ENCODE results near the gene PTPRA. TPM values are rescaled to one million over a fixed set of nuclear protein-coding genes. Genes with fewer than 3 reads are reported as not detected.

PTPRA gene
- total and polyA plus RNA-seq, 2 donors (not counting 3 experiments of a cell fraction or from before 2014, with no cell fraction given), result 43.2 to 53.4 TPM

DNA sequence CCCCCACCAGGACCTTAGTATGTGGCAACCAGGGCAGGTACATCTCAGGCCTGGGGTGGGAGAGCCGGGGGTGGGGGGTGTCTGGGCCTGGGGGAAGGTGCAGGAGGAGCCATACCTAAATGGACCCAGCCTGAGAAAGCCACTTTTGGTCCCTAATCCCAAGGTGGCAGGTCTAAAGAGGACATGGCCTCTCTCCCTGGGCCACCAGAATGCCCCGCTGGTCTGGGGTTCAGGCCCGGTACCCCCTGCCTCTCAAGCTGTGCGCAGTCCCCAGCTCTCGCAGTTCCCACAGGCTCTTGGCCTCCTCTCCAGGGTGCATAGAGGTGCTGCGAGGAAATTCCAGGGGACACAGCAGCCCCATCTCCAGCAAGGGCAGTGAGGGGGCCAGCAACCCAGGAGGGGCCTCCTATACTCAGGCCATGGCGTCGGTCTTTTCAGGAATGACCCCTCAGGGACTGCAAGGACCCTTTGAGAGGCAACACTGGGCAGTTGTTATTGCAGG lies 212.3 kb downstream of the PTPRA start:
- Histone ChIP-seq H3K9me1 (replicated peaks; ENCODE audit: control insufficient read depth, extremely low read depth, insufficient read depth, low read length) (no peaks in the 10 kb centered on the region), H3K9ac (replicated peaks; ENCODE audit: extremely low read depth, insufficient read depth, low read length) (no peak overlapping the region), H3K4me1 (ENCODE audit: control insufficient read depth, extremely low read depth, insufficient read depth, low read length) (peaks cover 2% of the 10 kb centered on the region), H2AFZ (ENCODE audit: low read depth, low read length) (no peak overlapping the region), H3K79me2 (ENCODE audit: control insufficient read depth, insufficient read depth, low read length) (no peaks in the 10 kb centered on the region), H3K27me3 (ENCODE audit: control insufficient read depth in 2 of 2, insufficient read depth in 2 of 2, low read length in 2 of 2) (peaks cover 28 to 32% of the 10 kb centered on the region in 2 experiments), H3K9me3 (replicated peaks; ENCODE audit: control insufficient read depth, insufficient read depth, low read length) (no peaks in the 10 kb centered on the region), H3K4me2 (ENCODE audit: insufficient read depth, low read length) (no peak overlapping the region), H3K27ac (ENCODE audit: insufficient read depth, low read depth, low read length) (no peak overlapping the region), H3K36me3 (ENCODE audit: control insufficient read depth in 2 of 2, extremely low read depth in 1 of 2, insufficient read depth in 2 of 2, low read length in 2 of 2) (no peaks in the 10 kb centered on the region), H4K20me1 (replicated peaks; ENCODE audit: control insufficient read depth, extremely low read depth, insufficient read depth, low read length) (no peaks in the 10 kb centered on the region), H3K4me3 (replicated peaks in 1 of 3; ENCODE audit: insufficient read depth in 1 of 3, low read depth in 1 of 3, low read length in 3 of 3) (no peak overlapping the region)
- CTCF ChIA-PET, result interaction anchor here (1.5 kb wide), 1 partner anchor 20 kb away, joined by 4 read pairs; no protein-coding TSS in a partner anchor
- POLR2A ChIA-PET, result no interaction called here
- TF ChIP-seq, protein P1, sequence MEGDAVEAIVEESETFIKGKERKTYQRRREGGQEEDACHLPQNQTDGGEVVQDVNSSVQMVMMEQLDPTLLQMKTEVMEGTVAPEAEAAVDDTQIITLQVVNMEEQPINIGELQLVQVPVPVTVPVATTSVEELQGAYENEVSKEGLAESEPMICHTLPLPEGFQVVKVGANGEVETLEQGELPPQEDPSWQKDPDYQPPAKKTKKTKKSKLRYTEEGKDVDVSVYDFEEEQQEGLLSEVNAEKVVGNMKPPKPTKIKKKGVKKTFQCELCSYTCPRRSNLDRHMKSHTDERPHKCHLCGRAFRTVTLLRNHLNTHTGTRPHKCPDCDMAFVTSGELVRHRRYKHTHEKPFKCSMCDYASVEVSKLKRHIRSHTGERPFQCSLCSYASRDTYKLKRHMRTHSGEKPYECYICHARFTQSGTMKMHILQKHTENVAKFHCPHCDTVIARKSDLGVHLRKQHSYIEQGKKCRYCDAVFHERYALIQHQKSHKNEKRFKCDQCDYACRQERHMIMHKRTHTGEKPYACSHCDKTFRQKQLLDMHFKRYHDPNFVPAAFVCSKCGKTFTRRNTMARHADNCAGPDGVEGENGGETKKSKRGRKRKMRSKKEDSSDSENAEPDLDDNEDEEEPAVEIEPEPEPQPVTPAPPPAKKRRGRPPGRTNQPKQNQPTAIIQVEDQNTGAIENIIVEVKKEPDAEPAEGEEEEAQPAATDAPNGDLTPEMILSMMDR (IDR thresholded peaks at IDR 0.05; ENCODE audit: extremely low read depth in 1 of 2, insufficient read depth in 1 of 2, low read depth in 1 of 2, low read length in 2 of 2), result no peak
- TF ChIP-seq GATA2 (IDR thresholded peaks at IDR 0.05; ENCODE audit: insufficient read depth, insufficient read length, low read depth, low read length), result no peak
- TF ChIP-seq JUN (IDR thresholded peaks at IDR 0.05; ENCODE audit: borderline replicate concordance, insufficient read depth, insufficient read length, low read depth), result no peak
- TF ChIP-seq POLR2A (IDR thresholded peaks at IDR 0.05; ENCODE audit: low read depth, low read length), result no peak
- no peak for TF ChIP-seq POLR2AphosphoS5 (IDR thresholded peaks at IDR 0.05; ENCODE audit: insufficient read depth, low read depth, low read length)
- no peak for TF ChIP-seq EZH2 (IDR thresholded peaks at IDR 0.05; ENCODE audit: borderline replicate concordance, low read depth, low read length, severe bottlenecking)
- TF ChIP-seq MYC (IDR thresholded peaks at IDR 0.05; ENCODE audit: low read depth, low read length), result no peak
- intact Hi-C loops (cut with micrococcal nuclease) (no loop called here), dilution Hi-C loops (cut with MboI; ENCODE audit: extremely low pct_ligation_motif_present, low sequenced_read_pairs) (no loop called here)
- BruUV-seq (replicated peaks), result no TSS peak
- FAIRE-seq (no peak), DNase-seq (ENCODE audit: low read depth, low spot score) (no peak)

Data from endothelial cell of umbilical vein (primary cell).